ENCODE results near the gene DPYD.

DPYD gene

DNA sequence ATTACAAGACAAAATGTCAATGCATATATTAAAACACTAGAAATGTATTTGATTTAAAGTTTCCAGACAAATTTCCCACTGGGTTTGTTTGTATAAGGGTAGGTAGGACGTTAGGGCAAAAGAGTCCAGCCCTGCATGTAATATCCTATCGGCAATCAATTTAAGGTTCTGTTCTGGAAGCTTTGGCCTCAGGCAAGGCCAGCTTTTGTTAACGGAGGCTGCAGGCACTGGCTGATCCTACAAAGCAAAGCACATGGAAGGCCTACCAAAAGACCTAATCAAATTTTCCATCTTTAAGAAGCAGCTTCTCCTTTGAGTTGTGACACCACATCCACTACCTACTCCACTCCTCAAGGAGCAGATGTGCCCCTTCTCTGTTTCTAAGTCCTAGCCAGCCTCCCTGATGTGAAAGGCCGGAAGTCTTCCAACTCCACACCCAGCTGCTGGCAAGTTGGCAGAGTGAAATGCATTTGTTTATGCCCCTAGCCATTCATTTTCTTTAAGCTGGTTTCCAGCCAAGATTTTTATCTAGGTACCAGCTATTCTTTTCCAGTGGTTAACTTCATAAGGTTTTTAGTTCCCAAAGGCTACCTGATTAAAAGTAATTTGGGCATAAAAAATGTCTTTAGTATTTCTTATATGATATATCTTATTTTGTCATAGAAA lies 746.7 kb downstream of the DPYD start:
- no peak for DNase-seq

DNA sequence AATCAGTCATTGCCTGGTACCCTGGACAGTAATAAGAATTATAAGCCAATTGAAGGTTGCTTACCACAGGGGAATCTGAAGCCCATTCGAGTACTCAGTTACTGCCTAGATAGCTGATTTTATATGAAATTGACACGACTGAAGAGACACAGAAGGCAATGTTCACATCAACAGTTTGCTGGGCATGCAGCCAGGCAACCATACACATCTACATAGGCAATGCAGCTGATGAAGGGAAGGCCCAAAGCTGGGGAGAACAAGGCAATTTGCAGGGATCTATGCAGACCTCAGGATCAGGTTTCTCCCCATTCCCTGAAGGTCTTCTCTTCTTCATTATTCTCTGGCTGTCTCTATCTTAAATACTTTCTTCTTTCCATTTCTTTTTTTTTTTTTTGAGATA lies 750.5 kb downstream of the DPYD start:
- DNase-seq = no peak

DNA sequence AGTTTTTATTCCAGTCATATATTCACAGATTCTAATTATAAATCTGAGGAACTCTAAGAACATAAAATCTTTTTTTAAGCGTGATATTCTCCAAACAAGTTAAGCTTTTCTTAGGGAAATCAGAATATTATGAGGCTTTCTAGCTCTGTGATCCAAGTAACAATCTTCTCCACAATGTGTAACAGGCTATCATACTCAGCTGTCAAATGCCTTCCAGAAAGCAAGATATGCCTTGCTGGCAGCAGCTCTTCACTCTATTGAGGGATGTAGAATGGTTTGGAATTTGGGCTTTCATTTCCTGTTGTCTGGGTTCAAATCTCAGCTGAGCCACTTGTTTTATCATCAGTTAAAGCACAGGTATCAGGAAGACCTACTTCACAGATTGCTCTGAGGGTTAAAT lies 752.8 kb downstream of the DPYD start:
- no peak for DNase-seq

DNA sequence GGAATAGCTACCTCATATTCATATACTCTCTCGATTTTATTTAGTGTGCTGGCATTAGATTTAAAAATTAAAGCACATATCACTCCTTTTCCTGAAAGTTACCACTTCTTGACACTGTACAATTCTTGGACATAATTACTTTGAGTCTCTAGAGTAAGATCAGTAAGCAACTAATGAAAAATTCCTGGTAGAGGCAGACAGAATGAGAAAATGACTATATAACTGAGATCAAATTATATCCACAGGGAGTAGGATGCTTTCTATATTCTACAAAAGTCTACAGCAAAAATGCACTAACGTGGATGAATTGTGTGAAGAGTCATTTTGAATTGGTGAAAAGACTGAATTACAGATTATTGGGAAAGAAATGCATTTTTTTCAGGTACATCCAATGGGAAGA lies 753.6 kb downstream of the DPYD start:
- DNase-seq = no peak

GRCh38 chr1:97166626-97167025 lies 754.2 kb downstream of the DPYD start:
- no peak for DNase-seq

- no peak for DNase-seq
Measured at GRCh38 chr1:97164276-97164639, 756.6 kb downstream of the DPYD start.

DNA sequence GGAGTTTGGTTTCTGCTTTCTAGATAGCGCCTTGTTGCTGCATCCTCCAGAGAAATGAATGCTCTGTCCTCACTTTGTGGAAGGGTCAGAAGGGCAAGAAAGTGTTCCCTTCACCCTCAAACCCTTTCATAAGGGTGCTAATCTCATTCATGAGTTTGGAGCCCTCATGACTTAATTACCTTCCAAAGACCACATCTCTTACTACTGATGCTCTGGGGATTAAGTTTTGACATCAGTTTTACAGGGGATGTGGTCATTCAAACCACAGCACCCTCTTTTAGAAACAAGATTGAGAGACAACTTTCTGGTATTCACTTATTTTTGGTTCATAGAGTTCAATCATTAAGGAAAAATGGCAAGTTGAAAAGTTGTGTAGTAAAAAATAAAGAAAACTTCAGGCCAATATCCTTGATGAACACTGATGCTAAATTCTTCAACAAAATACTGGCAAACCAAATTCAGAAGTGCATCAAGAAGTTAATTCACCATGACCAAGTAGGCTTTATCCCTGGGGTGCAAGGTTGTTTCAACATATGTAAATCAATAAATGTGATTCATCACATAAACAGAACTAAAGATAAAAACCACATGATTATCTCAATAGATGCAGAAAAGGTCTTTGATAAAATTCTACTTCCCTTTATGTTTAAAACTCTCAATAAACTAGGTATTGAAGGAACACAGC lies 757.1 kb downstream of the DPYD start:
- DNase-seq = no peak

GRCh38 chr1:97160818-97161217 lies 760.0 kb downstream of the DPYD start:
- no peak for DNase-seq

DNA sequence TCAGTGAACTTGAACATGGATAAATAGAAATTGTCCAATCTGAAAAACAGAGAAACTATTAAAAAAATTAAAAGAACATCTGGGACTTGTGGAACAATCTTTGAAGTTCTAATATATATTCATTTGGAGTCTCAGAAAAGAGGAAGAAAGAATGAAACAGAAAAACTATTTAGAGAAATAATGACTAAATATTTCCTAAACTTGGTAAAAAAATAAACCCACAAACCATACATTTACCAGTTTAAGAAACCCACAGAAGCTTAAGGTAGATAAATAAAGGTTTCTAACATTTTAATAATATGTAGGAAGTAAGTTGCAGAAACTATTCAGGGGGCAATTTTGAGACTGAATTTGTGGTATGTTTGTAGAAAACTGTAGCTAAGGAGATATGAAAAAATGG lies 761.5 kb downstream of the DPYD start:
- DNase-seq = no peak

DNA sequence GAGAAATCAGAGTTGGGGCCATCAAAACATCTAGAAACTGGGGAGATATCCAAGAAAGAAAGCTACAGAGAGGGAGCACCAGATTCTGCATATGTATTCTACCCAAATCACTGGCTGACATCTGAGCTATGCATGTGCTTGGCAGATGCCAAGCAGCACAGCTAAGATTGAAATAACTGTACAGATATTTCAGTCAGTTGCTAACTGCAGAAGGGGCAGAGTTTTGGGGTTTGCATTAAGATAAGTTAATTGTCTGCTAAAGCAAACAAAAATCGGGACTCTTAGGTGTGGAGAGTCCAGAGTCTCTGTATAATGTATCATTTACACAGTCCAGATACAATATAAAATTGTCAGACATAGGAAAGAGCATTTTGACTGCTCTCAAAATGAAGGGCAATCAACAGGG lies 762.1 kb downstream of the DPYD start:
- no peak for DNase-seq

- no peak for DNase-seq
Measured at GRCh38 chr1:97157991-97158390, 762.8 kb downstream of the DPYD start.

- DNase-seq = no peak
Measured at GRCh38 chr1:97151651-97152050, 769.2 kb downstream of the DPYD start.

DNA sequence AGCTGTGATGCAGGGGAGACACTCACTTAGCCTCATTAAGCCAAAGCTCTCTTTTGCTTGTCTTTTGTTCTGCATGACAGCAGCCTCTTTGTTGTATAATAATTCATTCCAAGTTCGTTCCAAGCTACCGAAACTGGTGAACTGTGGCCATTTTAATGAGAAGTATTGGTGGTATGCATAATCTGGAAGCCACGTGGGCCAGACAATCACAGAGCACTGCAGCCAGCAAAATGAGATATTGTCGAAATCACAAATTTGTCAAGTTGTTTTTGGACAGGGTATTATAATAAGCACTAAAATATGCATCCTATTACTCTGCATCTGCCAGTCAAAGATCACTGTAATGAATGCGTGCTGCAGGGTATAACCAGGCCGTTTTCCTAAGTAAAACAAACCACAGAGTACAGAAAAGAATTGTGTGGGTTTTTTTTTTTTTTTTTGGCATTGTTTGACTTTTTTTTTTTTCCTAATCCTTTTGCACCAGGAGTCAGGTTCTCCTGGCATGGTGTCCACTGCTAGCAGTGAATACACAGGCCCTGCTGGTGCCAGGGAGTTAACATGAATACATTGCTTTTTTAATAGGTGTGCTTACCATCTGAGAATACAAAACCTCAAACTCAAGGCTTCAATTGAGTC lies 775.4 kb downstream of the DPYD start:
- DNase-seq = no peak

DNA sequence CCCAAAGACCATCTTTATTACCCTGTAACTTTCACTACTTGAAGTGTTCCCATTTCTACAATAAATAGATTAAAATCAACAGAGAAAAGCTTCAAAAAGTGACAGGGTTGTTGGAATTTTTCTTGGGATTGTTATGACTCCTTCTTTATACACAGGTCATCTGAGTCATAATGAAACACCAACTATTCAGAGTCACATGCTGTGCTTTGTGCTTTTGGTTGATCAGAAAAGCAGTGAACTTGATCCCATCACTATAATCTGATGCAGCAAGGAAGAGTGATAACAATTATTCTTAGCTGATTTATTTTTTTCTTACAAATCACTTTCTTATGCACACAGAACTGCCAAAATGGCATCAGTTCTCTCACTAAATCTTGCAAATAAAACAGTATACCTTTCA lies 776.3 kb downstream of the DPYD start:
- no peak for DNase-seq

- no peak for DNase-seq
Measured at GRCh38 chr1:97143236-97143882, 777.5 kb downstream of the DPYD start.

DNA sequence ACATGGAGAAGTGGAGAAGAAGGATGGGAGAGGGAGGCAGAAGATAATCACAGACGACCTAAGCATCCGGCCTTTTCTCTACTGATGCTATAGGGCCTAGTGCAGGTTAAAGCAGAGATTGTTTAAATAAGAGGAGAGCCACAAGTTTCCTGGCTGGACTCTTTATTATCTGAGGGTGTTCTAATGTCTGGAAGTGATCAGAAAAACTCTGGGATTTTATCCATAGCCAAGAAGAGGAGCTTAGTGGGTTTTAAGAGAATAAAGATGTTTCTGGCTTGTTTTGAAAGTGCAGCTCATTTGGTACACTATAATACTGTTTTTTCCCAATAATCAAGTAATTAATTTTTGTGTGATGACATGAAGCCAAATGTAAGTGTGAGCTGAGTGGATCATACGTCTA lies 780.2 kb downstream of the DPYD start:
- no peak for DNase-seq

DNA sequence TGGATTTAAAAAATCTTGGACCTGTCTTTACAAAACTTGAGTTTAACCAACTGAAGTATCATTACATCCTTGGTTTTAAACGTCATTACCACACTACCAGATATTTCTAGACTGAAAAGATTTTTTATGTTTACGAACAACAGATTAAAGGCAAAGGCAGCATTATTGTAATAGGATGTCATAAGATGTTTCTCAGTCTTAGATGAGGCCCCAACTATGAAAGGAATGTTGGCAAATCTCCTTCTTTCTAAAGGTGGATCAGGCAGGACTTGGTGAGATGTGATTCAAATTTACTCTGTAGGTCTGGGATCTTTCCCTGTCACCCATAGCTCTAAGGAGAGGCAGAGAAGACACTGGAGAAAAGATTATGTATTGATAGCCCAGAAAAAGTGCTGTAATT lies 781.3 kb downstream of the DPYD start:
- no peak for DNase-seq

DNA sequence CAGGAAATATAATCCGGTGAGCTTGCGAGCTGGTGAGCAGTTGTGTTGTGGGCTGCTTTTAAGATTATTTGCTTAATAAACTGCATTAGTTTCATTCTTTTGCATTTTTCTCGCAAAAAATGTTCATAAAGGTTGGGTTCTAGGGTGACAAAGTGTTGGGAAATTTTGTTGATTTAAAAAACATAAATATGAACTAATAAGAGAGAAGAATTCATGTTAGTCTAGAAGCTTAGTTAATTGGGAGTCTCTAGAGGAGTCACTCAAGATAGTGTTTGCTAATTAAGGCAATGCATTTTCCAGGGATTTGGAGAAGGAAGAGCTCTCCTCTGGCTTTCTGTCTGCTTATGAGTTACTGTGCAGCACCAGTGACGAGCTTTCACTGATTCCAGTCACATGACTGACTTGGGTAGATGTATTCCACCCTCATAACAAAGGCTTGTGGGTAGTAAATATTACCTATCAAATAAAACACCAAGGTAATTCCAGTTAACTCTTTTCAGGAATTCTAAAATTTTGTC lies 782.3 kb downstream of the DPYD start:
- DNase-seq = no peak

DNA sequence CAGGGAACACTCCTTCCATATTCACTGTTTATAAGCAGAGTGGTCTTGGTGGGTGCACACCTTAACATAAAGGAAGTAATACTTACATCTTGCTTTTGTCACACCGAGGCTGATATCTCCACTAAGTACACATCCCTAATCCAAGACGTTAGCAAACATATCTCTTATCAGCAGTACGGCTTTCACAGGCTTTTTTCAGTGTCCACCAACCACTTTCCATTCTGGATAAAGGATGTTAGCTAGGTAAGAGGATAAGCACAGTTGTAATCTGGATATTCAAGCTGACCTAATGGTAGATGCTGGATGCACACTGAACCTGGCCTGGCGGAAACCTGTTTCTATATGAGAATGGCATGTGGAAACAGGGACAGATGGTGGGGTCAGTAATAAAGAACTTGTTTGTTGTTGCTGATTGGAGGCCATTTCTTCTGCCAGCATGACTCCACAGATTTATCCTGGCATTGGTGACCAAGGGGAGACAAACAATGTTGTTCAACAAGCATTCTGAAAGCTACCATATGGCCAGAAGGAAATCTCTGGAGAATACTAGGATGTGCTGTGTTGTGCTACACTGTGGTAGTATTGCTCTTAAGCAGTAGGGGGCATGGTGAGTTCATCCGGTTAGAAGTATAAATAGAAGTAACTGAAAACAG lies 782.8 kb downstream of the DPYD start:
- DNase-seq = no peak

DNA sequence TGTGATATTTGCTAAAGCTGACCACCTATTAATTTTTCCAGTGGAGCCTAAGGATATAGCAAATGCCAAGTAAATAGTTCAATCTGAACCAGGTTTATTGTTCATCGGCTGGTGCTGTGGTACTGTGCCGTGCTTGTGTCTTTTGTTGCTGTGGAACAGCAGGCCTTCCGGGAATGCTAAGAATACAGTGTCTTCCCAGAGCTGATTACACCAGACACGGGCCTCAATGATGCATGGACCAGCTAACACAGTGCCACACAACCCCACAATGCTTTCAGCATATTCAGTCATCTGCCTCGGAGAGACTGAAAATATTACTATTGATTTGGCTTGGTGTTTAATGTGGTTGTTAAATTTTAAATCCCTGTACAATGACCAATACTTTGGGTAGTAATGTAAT lies 783.8 kb downstream of the DPYD start:
- no peak for DNase-seq

GRCh38 chr1:97135972-97136371 lies 784.9 kb downstream of the DPYD start:
- no peak for DNase-seq

DNA sequence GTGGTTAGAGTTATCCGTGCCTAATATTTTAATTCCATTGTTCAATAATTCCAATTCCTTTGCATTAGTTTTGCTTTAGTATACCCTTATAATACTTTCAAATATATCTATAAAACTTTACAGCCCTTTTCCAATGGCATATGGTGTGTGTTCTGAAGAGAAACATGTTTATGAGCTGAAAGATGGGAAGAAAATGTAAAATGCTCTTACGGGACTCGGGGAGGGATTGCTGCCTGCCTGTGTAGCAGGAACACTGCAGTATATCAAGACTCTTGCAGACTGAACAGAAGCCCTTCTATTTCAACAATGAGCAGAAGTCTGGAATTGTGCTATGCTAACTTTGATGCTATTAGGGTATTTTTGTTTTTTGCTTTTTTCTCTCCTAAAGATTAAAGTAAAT lies 792.4 kb downstream of the DPYD start:
- DNase-seq = no peak

- no peak for DNase-seq
Measured at GRCh38 chr1:97123717-97124431, 797.0 kb downstream of the DPYD start.

All from stimulated activated CD4-positive, alpha-beta T cell treated with anti-CD3 and anti-CD28 coated beads, Interleukin-4, amount 100 ng/mL, for 24 hours (primary cell).